Prostate gland (tissue), 2 donors: Measurements from ENCODE around the gene PRICKLE2.

Experiments used
- CTCF ChIP-seq, 4 experiments: fragments of 200-600 bp in 2 of 4; fragments of 450-650 bp in 2 of 4; sonication (generic) in 2 of 4; IDR thresholded peaks; 1 replicate in 3 of 4; 2 replicates in 1 of 4; pipeline ENCODE4 v1.5.1; 2016 to 2019; ENCODE audit warnings: antibody characterized with exemption in 4 of 4, mild to moderate bottlenecking in 2 of 4, moderate library complexity in 2 of 4
- POLR2A ChIP-seq: fragments of 450-650 bp; IDR thresholded peaks from one replicate; pipeline ENCODE4 v1.6.1; 2016; ENCODE audit warnings: antibody characterized with exemption, mild to moderate bottlenecking
- POLR2AphosphoS5 ChIP-seq: sonication (generic); formaldehyde crosslinking; IDR thresholded peaks from one replicate; pipeline ENCODE4 v1.6.1; 2017; ENCODE audit warnings: antibody characterized with exemption

- no peak for TF ChIP-seq POLR2A
- no peak for TF ChIP-seq CTCF (IDR thresholded peaks at IDR 0.05)
- peak; percentile 23 for TF ChIP-seq POLR2AphosphoS5
Observed at GRCh38 chr3:64260431-64260830, 35.2 kb upstream of the PRICKLE2 start.
